NT2/D1 (cell line): Measurements from ENCODE around the gene IL4R.

Experiments used
- SUZ12 ChIP-seq: IDR thresholded peaks from 2 replicates; pipeline ENCODE4 v1.6.1; 2011; ENCODE audit not compliant: insufficient read length, insufficient read depth; ENCODE audit errors: extremely low read depth
- YY1 ChIP-seq: IDR thresholded peaks from 2 replicates; pipeline ENCODE4 v1.6.1; 2011; ENCODE audit not compliant: insufficient read length, insufficient read depth
- ZNF274 ChIP-seq: IDR thresholded peaks from 2 replicates; pipeline ENCODE4 v1.6.1; 2011; ENCODE audit warnings: mild to moderate bottlenecking, low read depth, low read length

DNA sequence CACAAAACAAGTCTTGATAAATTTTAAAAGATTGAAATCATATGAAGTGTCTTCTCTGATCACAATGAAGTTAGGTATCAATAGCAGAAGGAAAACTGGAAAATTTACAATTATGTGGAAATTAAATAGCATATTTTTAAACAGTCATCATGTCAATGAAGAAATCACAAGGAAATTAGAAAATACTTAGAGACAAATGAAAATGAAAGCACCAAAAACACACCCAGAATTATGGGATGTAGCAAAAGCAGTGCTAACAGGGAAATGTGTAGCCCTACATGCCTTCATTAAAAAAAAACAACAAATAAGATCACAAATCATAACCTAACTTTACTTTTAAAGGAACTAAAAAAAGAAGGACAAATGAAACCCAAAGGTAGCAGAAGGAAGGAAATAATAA lies 80.7 kb downstream of the IL4R start:
- TF ChIP-seq YY1 = no peak
- no peak for TF ChIP-seq SUZ12
- no peak for TF ChIP-seq ZNF274
